ENCODE measurements around the gene SLC35E1. TPM values are rescaled to one million over a fixed set of nuclear protein-coding genes. Genes with fewer than 3 reads are reported as not detected.
"Not testable (repeated sequence)": the region's sequence is repeated elsewhere in the genome, so short reads cannot be mapped to it uniquely, and the experiment has no call there.

The SLC35E1 gene
- polyA plus RNA-seq, 1 donor, result 48.6 TPM

GRCh38 chr19:16548956-16549355 is 23.3 kb downstream of the SLC35E1 start:
- no peak for DNase-seq

- no peak for DNase-seq
These were observed 27.6 kb downstream of the SLC35E1 start for GRCh38 chr19:16544473-16545231.

DNA sequence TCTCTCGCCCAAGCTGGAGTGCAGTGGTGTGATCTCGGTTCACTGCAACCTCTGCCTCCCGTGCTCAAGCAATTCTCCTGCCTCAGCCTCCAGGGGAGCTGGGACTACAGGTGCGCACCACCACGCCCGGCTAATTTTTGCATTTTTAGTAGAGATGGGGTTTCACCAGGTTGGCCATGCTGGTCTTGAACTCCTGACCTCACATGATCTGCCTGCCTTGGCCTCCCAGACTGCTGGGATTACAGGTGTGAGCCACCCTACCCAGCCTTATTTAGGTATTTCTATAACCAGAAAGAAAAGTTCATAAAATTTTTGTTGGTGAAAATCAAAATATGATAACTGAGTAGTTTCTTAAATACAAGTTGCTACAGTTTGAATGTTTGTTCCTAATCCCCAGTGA is 28.5 kb downstream of the SLC35E1 start:
- DNase-seq, result not testable (repeated sequence)

GRCh38 chr19:16542910-16543472 is 29.2 kb downstream of the SLC35E1 start:
- DNase-seq, result no peak

- DNase-seq, result peak; percentile 95
These were observed 29.9 kb downstream of the SLC35E1 start, which contains the start of gene CHERP for GRCh38 chr19:16542045-16542909. Gene CHERP (minus strand): TSS chr19:16542437. CDS start chr19:16542378, 59 bp downstream.

DNA sequence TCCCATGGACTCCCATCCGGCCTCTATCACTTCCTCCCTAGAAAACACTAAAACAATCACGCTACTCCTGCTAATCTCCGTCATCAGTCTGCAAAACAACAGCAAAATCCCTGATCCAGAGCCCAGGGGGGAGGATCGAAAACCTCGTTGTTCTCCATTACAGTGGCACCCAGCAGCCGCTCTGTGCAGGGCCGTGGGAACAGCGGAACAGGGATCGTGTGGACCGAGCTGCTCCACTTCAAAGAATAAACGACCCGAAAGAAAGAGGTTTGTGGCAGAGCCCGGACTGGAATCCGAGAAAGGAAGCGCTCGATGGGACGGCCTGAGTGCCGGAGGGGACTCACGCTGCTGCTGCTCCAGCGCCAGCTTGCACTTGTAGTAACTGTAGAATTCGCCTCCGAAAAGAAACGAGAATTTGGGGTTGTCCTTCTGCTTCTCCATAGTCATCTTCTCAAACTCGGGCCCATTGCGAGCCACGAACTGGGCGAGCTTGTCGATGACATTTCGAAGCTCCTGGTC is 30.6 kb downstream of the SLC35E1 start:
- no peak for DNase-seq

- DNase-seq, result no peak
These were observed 31.3 kb downstream of the SLC35E1 start for GRCh38 chr19:16540948-16541347.

DNA sequence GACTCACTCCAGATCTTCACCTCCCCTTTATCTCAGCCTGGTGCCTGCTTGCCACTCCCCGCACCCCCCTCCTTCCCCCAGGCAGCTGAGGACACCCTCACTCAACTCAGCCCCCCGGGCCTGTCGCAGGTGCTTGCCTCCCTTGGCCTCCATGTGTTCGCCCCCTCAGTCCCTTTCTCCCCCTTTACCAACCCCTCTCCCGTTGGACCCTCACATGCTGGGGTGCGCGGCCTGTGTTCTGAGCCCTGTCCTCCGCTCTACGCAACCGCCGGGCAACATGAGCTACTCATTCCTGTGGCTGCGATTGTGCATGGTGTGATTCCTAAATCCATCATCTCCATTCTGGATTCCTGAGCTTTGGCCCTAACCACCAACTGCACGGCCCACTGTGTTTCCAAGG is 35.1 kb downstream of the SLC35E1 start:
- DNase-seq, result no peak

DNA sequence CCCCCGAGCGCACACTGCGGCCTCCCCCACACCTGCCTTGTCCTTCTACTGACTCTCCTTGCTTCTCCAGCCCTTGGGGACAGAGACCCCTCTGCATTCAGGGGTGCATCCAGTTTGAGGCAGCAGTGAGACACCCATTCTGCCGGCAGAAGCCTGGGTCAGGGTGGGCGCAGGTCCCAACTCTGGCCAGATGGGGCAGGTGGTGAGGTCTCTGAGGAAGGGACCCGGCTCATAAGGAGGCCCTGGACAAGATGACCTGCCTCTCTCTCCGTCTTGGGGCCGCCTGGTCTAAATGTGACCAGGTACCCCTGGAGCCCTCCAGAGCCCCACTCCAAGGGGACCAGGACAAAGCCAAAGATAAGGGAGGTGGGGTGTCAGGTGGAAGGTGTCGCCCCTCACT is 36.1 kb downstream of the SLC35E1 start:
- no peak for DNase-seq

DNA sequence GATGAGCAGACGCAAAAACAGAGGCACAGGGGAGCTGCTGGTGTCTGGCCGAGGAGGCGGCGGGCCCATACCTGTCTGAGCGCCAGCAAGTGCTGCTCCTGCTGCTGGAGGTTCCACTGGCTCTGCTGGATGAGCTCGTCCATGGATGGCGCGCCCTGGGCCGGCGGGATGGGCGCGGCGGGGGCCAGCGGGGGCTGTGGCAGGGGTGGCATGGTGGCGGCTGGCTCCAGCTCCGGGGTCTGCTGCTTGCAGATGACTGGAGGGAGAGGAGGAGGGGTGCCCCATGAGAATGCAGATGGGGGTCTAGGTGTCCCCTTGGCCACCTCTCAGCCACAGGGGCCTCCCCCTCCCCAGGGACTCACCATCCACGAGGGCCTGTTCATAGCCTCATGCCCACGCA is 36.8 kb downstream of the SLC35E1 start:
- no peak for DNase-seq

DNA sequence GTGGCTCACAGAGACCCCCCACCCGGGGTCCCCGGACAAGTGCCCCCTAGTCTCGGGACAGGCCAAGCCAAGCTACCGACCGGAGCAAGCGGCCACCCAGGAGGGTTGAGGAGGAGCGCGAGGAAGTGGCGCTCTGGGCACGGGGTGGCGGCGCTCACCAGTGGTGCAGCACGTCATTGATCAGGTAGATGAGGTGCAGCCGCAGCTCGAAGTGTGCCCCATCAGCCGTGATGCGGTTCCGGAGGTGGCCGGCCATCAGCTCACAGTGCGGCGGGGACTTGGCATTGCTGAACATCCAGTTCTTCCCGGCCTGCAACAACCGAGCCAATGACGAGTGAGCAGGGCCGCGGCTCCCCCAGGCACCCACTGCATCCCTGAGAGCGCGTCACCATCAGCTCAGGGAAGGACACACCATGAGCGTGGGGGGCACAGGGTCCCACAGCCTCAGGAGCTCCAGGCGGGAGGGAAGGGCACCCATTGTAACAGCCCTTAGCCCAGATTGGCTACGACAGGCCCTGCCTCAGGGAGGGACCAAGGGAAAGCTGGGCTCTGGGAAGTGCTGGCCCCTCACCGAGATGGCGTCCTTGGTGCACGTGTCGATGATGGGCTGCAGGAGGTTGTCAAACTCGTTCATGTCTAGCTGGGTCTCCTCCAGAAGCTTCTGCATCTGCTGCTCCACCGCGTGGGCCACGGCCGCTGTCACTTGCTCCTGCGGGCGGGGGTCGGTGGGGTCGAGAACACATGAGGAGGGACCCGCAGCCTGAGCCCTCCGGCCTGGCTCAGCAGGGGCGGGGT is 39.6 kb downstream of the SLC35E1 start:
- no peak for DNase-seq

GRCh38 chr19:16531380-16531669 is 40.9 kb downstream of the SLC35E1 start:
- DNase-seq, result no peak

GRCh38 chr19:16530540-16531379 is 41.5 kb downstream of the SLC35E1 start:
- no peak for DNase-seq

- no peak for DNase-seq
These were observed 42.6 kb downstream of the SLC35E1 start for GRCh38 chr19:16529466-16530144.

DNA sequence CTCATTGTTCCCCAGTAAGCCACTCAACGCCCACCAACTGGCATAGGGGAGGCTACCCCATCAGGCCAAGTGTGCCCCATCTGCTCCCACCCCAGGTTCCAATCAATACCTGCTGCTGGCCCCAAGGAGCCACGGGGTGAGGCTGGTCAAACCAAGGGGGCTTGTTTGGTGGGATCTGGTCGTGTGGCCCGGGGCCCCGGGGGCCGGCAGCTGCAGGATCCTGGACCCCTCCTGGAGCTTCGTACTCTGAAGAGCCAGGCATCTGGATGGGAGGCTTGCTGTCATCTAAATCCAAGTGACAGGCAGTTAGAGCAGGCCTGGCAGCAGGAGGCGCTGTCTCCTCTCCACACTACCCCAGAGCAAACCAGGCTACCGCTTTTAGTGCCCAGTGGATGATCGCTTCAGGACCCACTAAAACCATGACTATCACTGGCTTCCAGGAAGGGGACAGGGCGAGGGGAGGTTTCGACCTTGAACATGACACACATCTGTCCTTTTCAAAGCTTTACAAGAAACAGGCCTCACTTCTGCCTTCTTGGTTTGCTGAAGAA is 44.2 kb downstream of the SLC35E1 start:
- no peak for DNase-seq

DNA sequence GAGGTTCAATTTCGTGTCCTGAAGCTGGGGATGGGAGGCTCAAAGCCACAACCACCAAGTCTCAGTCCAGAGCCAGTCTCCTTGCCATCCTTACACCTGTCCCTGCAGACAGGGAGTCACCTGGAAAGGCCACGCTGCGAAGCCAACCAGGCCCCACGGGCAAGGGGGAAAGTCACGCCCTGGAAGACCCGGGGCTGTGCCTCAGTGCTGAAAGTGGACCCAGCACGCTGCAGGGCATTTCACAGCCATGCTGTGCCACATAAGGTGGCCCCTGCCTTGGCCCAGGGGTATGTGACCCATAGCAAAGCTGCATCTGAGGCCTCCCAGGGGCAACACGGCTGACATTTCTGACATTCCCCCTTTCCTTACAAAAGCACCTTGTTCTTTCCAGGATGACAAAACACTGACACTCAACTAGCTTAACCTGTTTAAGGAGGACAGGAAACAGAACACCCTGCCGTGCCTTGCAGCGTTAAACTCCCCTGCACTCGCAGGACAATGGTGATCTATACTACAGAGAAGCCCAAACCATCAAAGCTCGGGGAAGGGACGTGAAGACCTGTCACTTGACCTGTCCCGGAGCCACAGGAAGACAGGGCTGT is 44.8 kb downstream of the SLC35E1 start:
- DNase-seq, result no peak

DNA sequence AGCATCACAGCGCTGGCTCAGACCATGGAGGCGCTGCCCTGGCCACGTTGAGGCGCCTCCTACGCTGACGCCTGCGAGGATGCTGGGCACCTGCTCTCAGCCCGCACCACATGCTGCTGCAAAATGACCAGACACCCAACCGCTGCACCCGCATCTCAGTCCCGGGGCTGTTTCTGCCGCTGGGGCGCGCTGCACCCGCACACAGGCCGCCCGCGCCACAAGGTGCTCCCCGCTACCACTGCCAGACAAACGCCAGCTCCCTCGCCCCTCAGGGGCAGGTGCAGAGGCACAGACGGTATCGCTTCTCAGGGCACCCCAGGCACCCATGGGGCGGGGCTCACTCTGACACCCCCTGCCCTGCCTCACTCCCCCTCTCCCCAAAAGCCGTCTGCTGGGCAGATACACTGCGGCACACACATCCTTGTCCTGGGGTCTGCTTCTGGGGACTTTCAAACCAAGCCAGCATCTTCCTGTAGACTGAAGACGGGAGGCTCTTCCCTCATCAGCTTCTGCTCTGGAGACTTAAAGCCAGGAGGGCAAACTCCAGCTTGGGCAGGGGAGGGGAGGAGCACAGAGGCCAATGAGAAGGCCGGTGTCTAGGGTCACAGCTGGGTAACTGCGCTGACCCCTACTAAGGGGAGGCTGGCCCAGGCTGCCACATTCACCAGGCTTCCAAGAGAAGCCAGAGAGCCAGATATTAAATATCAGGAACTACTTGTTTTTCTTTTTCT is 46.3 kb downstream of the SLC35E1 start:
- DNase-seq, result no peak

DNA sequence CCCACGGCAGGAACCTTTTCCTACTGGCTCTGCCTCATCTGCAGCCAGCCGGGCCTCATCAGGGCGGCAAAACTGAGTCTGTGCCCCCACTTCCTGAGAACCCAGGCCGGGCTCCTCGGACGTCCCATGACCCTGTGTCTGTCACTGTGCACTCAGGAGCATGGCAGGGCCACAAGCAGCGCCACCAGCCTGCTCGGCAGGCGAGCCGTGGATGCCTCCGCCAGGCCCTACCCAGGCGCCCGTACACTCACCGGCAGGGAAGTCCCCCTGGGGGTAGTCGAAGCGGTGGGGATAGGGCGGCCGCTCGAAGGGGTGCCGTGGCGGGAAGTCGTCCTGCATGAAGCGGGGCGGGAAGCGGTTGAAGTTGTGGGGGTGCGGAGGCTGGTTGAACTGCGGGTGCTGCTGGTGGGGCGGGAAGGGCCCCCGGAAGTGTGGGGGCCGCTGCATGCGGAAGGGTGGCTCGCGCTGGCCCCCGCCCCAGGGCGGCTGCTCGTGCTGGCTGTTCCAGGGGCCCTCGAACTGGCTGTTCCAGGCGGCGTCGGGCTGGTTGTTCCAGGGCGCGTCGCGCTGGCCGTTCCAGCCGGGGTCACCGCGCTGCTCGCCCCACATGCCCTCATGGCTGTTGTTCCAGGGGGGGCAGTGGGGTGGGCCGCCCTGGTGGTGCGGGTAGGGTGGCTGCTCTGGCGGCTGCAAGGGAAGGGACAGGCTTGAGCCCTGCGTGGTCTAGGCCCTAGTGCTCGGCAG is 47.1 kb downstream of the SLC35E1 start:
- no peak for DNase-seq

Data from left kidney (tissue), 2 donors.